ENCODE data around the gene CCP110. TPM values are rescaled to one million over a fixed set of nuclear protein-coding genes. Genes with fewer than 3 reads are reported as not detected.

The CCP110 gene
- total and polyA plus RNA-seq, 2 of the 13 experiments (the other 11 are each of a cell fraction or from before 2014, with no cell fraction given) = 10.0 to 11.1 TPM

DNA sequence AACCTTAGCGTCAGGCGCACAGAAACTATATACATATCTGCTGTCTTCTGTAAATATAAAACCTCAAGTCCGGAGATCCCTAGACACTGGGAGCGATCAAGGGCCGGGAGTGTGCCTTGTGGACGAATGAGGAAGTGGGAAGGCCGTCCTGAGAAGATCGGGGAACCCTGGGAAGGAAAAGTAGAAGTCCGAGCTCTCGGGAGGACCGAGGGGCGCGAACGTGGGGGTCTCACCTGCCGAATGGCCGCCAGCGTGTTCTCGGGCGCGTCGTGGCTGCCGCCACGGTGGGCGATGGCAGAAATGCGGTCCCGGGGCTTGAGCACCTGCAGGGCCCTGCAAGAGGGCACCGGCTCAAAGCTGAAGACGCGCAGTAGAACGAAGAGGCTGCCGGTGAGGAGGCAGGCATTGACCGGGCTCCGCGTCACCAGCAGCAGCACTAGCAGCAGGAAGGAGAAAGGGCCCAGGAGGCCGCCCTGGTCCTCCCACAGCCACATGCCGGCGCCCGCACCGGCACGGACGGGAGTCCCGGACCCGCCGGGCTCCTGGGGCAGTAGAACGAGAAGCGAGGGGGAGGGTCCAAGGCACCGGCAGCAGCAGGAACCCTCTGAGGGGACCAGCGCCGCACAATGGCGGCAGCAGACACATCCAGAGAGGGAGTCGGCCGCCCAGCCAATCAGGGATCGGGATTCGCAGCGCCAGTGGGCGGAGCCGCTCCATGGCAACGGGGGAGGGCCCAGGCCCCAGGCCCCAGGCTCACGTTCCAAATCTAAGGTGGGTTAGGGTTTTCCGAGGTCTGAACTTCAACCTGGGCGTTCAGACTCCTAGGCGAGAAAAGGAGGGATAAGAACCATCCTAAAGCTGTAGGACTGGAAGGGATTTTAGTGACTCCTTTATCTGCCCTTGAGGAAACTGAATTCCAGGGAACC is 2.0 kb upstream of the CCP110 start, which contains the start of gene GDE1 (continued):
- TF ChIP-seq, protein P1, sequence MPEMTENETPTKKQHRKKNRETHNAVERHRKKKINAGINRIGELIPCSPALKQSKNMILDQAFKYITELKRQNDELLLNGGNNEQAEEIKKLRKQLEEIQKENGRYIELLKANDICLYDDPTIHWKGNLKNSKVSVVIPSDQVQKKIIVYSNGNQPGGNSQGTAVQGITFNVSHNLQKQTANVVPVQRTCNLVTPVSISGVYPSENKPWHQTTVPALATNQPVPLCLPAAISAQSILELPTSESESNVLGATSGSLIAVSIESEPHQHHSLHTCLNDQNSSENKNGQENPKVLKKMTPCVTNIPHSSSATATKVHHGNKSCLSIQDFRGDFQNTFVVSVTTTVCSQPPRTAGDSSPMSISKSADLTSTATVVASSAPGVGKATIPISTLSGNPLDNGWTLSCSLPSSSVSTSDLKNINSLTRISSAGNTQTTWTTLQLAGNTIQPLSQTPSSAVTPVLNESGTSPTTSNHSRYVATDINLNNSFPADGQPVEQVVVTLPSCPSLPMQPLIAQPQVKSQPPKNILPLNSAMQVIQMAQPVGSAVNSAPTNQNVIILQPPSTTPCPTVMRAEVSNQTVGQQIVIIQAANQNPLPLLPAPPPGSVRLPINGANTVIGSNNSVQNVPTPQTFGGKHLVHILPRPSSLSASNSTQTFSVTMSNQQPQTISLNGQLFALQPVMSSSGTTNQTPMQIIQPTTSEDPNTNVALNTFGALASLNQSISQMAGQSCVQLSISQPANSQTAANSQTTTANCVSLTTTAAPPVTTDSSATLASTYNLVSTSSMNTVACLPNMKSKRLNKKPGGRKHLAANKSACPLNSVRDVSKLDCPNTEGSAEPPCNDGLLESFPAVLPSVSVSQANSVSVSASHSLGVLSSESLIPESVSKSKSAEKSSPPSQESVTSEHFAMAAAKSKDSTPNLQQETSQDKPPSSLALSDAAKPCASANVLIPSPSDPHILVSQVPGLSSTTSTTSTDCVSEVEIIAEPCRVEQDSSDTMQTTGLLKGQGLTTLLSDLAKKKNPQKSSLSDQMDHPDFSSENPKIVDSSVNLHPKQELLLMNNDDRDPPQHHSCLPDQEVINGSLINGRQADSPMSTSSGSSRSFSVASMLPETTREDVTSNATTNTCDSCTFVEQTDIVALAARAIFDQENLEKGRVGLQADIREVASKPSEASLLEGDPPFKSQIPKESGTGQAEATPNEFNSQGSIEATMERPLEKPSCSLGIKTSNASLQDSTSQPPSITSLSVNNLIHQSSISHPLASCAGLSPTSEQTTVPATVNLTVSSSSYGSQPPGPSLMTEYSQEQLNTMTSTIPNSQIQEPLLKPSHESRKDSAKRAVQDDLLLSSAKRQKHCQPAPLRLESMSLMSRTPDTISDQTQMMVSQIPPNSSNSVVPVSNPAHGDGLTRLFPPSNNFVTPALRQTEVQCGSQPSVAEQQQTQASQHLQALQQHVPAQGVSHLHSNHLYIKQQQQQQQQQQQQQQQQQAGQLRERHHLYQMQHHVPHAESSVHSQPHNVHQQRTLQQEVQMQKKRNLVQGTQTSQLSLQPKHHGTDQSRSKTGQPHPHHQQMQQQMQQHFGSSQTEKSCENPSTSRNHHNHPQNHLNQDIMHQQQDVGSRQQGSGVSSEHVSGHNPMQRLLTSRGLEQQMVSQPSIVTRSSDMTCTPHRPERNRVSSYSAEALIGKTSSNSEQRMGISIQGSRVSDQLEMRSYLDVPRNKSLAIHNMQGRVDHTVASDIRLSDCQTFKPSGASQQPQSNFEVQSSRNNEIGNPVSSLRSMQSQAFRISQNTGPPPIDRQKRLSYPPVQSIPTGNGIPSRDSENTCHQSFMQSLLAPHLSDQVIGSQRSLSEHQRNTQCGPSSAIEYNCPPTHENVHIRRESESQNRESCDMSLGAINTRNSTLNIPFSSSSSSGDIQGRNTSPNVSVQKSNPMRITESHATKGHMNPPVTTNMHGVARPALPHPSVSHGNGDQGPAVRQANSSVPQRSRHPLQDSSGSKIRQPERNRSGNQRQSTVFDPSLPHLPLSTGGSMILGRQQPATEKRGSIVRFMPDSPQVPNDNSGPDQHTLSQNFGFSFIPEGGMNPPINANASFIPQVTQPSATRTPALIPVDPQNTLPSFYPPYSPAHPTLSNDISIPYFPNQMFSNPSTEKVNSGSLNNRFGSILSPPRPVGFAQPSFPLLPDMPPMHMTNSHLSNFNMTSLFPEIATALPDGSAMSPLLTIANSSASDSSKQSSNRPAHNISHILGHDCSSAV (CRISPR knock-in tag; IDR thresholded peaks at IDR 0.05; ENCODE audit: borderline replicate concordance) = no peak; the same call in 1 of the 2 replicates
- TF ChIP-seq ZNF484 (CRISPR knock-in tag; IDR thresholded peaks at IDR 0.05; ENCODE audit: borderline replicate concordance, low read depth) (peak; percentile 23), ZNF777 (CRISPR knock-in tag; IDR thresholded peaks at IDR 0.05) (peak; percentile 29; the same call in 1 of the 2 replicates), POLR2A (IDR thresholded peaks at IDR 0.05; ENCODE audit: insufficient read depth in 1 of 2, low read depth in 2 of 2, low read length in 2 of 2) (peak; percentile 71 to 95), BRD4 (CRISPR knock-in tag; IDR thresholded peaks at IDR 0.05) (peak; percentile 45), STAT5B (CRISPR knock-in tag; IDR thresholded peaks at IDR 0.05) (0 out of 2 replicates have a peak, but pooled peaks have one; percentile 17), ZNF430 (CRISPR knock-in tag; IDR thresholded peaks at IDR 0.05) (peak; percentile 94; the same call in 1 of the 2 replicates), ZNF354B (CRISPR knock-in tag; IDR thresholded peaks at IDR 0.05) (peak; percentile 96; the same call in 1 of the 2 replicates), THYN1 (CRISPR knock-in tag; IDR thresholded peaks at IDR 0.05; ENCODE audit: borderline replicate concordance, low read depth) (no peak), ZNF614 (CRISPR knock-in tag; IDR thresholded peaks at IDR 0.05; ENCODE audit: borderline replicate concordance) (peak; percentile 75), ISX (CRISPR knock-in tag; conservative IDR thresholded peaks at IDR 0.05) (peak; percentile 26; the same call in 1 of the 2 replicates), FOSL1 (CRISPR knock-in tag; IDR thresholded peaks at IDR 0.05; ENCODE audit: borderline replicate concordance) (no peak), PAX8 (CRISPR knock-in tag; IDR thresholded peaks at IDR 0.05; ENCODE audit: borderline replicate concordance) (peak; percentile 75; the same call in 1 of the 2 replicates), SAFB2 (CRISPR knock-in tag; IDR thresholded peaks at IDR 0.05; ENCODE audit: borderline replicate concordance, low read depth) (peak; percentile 90; the same call in 1 of the 2 replicates), HOXD1 (CRISPR knock-in tag; IDR thresholded peaks at IDR 0.05) (peak; percentile 18; the same call in 1 of the 2 replicates), MTA3 (CRISPR knock-in tag; IDR thresholded peaks at IDR 0.05) (0 out of 2 replicates have a peak, but pooled peaks have one; percentile 21), PHF5A (CRISPR knock-in tag; IDR thresholded peaks at IDR 0.05; ENCODE audit: low read depth, unreplicated experiment) (no peak)
- TF ChIP-seq, protein P2, sequence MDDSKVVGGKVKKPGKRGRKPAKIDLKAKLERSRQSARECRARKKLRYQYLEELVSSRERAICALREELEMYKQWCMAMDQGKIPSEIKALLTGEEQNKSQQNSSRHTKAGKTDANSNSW (CRISPR knock-in tag; IDR thresholded peaks at IDR 0.05; ENCODE audit: borderline replicate concordance) = peak; percentile 82; the same call in 1 of the 2 replicates
- TF ChIP-seq, protein P3, sequence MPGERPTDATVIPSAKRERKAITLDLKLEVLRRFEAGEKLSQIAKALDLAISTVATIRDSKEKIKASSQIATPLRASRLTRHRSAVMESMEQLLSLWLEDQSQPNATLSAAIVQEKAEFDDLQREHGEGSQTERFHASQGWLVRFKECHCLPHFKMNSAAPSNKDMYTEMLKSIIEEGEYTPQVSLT (CRISPR knock-in tag; IDR thresholded peaks at IDR 0.05; ENCODE audit: borderline replicate concordance, low read depth) = no peak; the same call in 1 of the 2 replicates
